Nephron progenitor cell (in vitro differentiated cells): ENCODE data around the gene MTHFD1L.

Experiments
- DNase-seq: peaks from one replicate; pipeline ENCODE4 v3.0.0; 2021
- H3K27ac Mint-ChIP-seq: 2 replicates; pipeline ENCODE4 v1.8.0; 2021; ENCODE audit warnings: mild to moderate bottlenecking, moderate library complexity, mixed read lengths
- H3K27me3 Mint-ChIP-seq: 2 replicates; pipeline ENCODE4 v1.8.0; 2021; ENCODE audit warnings: mild to moderate bottlenecking, low read depth, mixed read lengths; ENCODE audit not compliant: poor library complexity
- H3K36me3 Mint-ChIP-seq: 2 replicates; pipeline ENCODE4 v1.8.0; 2021; ENCODE audit warnings: low read depth, mixed read lengths
- H3K4me1 Mint-ChIP-seq: 2 replicates; pipeline ENCODE4 v1.8.0; 2021; ENCODE audit warnings: mixed read lengths
- H3K4me3 Mint-ChIP-seq: 2 replicates; pipeline ENCODE4 v1.8.0; 2021; ENCODE audit warnings: mild to moderate bottlenecking, moderate library complexity, mixed read lengths
- H3K9me3 Mint-ChIP-seq: 2 replicates; pipeline ENCODE4 v1.8.0; 2021; ENCODE audit warnings: mild to moderate bottlenecking, moderate library complexity, mixed read lengths
- TF ChIP-seq, protein P1 (sequence below): fragments of 200-600 bp; sonication (generic); IDR thresholded peaks from 2 replicates; pipeline ENCODE4 v1.5.0; 2021; ENCODE audit warnings: antibody characterized with exemption

MTHFD1L gene

DNA sequence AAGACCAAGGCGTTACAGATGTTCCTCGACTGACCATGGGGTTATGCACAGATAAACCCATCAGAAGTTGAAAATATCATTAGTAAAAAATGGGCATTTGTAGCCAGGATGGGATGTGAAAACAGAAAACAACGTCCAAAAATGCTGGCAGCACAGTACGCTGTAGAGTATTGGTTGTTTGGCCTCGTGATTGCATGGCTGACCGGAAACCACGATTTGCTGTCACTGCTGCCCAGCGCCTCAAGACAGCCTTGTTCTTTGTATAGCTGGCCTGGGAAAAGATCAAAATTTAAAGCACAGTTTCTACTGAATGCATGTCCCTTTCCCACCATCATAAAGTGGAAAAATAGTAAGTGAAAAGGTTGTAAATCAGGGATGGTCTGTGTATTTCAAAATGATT is 41.9 kb downstream of the MTHFD1L start:
- no peak overlapping the region for H3K27ac Mint-ChIP-seq
- H3K36me3 Mint-ChIP-seq, result peaks cover 55% of the 10 kb centered on the region
- peaks cover 3% of the 10 kb centered on the region for H3K27me3 Mint-ChIP-seq
- H3K9me3 Mint-ChIP-seq, result no peaks in the 10 kb centered on the region
- TF ChIP-seq, protein P1, sequence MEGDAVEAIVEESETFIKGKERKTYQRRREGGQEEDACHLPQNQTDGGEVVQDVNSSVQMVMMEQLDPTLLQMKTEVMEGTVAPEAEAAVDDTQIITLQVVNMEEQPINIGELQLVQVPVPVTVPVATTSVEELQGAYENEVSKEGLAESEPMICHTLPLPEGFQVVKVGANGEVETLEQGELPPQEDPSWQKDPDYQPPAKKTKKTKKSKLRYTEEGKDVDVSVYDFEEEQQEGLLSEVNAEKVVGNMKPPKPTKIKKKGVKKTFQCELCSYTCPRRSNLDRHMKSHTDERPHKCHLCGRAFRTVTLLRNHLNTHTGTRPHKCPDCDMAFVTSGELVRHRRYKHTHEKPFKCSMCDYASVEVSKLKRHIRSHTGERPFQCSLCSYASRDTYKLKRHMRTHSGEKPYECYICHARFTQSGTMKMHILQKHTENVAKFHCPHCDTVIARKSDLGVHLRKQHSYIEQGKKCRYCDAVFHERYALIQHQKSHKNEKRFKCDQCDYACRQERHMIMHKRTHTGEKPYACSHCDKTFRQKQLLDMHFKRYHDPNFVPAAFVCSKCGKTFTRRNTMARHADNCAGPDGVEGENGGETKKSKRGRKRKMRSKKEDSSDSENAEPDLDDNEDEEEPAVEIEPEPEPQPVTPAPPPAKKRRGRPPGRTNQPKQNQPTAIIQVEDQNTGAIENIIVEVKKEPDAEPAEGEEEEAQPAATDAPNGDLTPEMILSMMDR, result no peak
- DNase-seq, result no peak
- peaks cover 3% of the 10 kb centered on the region for H3K4me1 Mint-ChIP-seq
- no peak overlapping the region for H3K4me3 Mint-ChIP-seq

DNA sequence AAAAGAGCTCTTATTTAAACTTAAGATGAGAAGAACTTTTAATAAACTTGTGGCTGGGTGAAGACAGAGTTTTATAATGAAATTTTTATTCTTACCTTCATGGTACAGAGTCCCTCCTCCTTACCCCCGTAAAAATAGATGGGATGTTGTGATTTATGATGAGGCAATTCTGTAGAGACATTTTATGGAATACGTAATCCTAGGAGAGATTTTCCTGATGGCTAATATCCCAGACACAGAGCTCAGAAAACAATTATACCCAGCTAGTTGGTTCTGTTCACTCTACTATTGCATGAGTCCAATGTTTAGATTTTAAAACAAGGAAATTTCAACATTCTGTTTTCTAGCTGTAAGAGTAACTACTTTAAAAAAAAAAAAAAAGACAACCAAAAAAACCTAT is 43.4 kb downstream of the MTHFD1L start:
- DNase-seq, result no peak
- H3K9me3 Mint-ChIP-seq, result no peaks in the 10 kb centered on the region
- no peaks in the 10 kb centered on the region for H3K4me1 Mint-ChIP-seq
- peaks cover 3% of the 10 kb centered on the region for H3K27me3 Mint-ChIP-seq
- peaks cover 60% of the 10 kb centered on the region for H3K36me3 Mint-ChIP-seq
- H3K27ac Mint-ChIP-seq, result no peak overlapping the region
- H3K4me3 Mint-ChIP-seq, result no peak overlapping the region
- TF ChIP-seq, protein P1, result no peak

- TF ChIP-seq, protein P1, result no peak
- no peak overlapping the region for H3K4me3 Mint-ChIP-seq
- no peaks in the 10 kb centered on the region for H3K27me3 Mint-ChIP-seq
- no peak overlapping the region for H3K27ac Mint-ChIP-seq
- no peak for DNase-seq
- no peaks in the 10 kb centered on the region for H3K4me1 Mint-ChIP-seq
- peaks cover 60% of the 10 kb centered on the region for H3K36me3 Mint-ChIP-seq
- no peaks in the 10 kb centered on the region for H3K9me3 Mint-ChIP-seq
These were observed 45.1 kb downstream of the MTHFD1L start for GRCh38 chr6:150910561-150910960.

DNA sequence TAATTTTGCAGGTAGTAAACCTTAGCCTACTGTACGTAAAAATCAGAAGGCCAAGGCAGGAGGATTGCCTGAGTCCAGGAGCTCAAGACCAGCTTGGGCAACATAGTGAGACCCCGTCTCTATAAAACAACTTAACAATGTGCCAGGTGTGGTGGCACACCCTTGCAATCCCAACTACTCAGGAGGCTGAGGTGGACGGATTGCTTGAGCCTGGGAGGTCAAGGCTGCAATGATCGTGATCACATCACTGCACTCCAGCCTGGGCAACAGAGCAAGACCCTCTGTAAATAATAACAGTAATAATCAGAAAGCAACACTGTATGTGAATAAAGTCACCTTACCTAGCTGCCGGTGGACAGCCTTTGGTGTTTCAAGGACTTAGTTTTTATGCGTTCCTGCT is 48.9 kb downstream of the MTHFD1L start:
- Mint-ChIP-seq H3K27ac (no peak overlapping the region), H3K36me3 (peaks cover 59% of the 10 kb centered on the region), H3K27me3 (no peaks in the 10 kb centered on the region), H3K4me3 (no peak overlapping the region), H3K9me3 (peaks cover 3% of the 10 kb centered on the region), H3K4me1 (no peaks in the 10 kb centered on the region)
- TF ChIP-seq, protein P1, result no peak
- DNase-seq, result no peak

DNA sequence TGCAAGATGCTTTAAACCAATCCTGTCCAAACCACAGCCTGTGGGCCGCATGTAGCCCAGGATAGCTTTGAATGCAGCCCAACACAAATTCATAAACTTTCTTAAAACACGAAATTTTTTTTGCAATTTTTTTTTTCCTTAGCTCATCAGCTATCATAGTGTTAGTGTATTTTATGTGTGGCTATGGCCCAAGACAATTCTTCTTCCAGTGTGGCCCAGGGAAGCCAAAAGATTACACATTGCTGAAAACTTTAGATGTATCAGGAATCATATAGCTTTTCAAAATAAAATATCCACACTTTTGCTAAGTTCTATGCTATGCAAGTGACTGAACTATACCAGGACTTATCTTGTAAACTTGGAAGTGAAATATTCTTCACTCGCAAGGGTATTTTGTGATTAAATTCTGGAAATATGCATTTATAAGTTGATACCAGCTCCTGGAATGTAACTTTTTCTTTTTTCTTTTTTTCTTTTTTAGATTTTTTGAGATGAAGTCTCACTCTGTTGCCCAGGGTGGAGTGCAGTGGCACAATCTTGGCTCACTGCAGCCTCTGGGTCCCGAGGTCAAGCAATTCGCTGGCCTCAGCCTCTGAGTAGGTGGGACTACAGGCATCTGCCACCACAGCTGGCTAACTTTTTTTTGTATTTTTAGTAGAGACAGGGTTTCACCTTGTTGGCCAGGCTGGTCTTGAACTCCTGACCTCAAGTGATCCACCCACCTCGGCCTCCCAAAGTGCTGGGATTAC is 49.8 kb downstream of the MTHFD1L start:
- no peaks in the 10 kb centered on the region for H3K27me3 Mint-ChIP-seq
- H3K9me3 Mint-ChIP-seq, result peaks cover 3% of the 10 kb centered on the region
- H3K36me3 Mint-ChIP-seq, result peaks cover 60% of the 10 kb centered on the region
- DNase-seq, result no peak
- TF ChIP-seq, protein P1, result no peak
- H3K4me1 Mint-ChIP-seq, result no peaks in the 10 kb centered on the region
- H3K27ac Mint-ChIP-seq, result no peak overlapping the region
- H3K4me3 Mint-ChIP-seq, result no peak overlapping the region

DNA sequence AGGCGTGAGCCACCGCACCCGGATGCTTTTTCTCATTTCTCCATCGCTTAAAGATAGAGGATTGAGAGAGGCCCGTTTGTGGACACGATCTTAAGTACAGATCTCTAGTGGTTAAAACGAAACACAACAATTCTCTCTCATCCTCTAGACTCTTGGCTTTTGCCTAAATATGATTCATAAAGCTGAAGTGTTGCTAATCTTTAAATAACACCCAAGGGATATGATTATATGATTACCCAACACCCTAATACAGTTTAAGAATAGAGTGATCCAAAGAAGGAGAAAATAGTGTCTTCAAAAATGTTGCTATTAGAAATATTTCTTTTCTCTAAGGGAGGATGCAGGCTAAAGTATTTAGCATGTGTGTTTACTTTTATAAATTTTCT is 50.4 kb downstream of the MTHFD1L start:
- peaks cover 56% of the 10 kb centered on the region for H3K36me3 Mint-ChIP-seq
- H3K27me3 Mint-ChIP-seq, result no peaks in the 10 kb centered on the region
- H3K4me1 Mint-ChIP-seq, result no peaks in the 10 kb centered on the region
- no peak overlapping the region for H3K27ac Mint-ChIP-seq
- H3K4me3 Mint-ChIP-seq, result no peak overlapping the region
- TF ChIP-seq, protein P1, result no peak
- H3K9me3 Mint-ChIP-seq, result peaks cover 3% of the 10 kb centered on the region
- DNase-seq, result no peak
